AG04450 (cell line): ENCODE data around the gene LYPD4. TPM values are rescaled to one million over a fixed set of nuclear protein-coding genes. Genes with fewer than 3 reads are reported as not detected.

Experiments
- CTCF ChIA-PET: fragments of 300-600, 350-600 bp; formaldehyde crosslinking; extraction: SDS; loops from one replicate; lab custom pipeline; 2022; ENCODE audit warnings: antibody characterized with exemption, inconsistent platforms; lab: Charles Lee
- POLR2A ChIA-PET: fragments of 350-600 bp; formaldehyde crosslinking; extraction: SDS; loops from one replicate; lab custom pipeline; 2021; ENCODE audit warnings: antibody characterized with exemption, inconsistent platforms; lab: Yijun Ruan, JAX
- DNase-seq: peaks from one replicate; pipeline ENCODE4 v3.0.0-alpha.2; 2011; ENCODE audit warnings: low read depth, low spot score
- H3K27ac ChIP-seq: one replicate; pipeline ENCODE4 v1.5.1; 2012; ENCODE audit warnings: low read depth, low read length, control low read depth
- H3K27me3 ChIP-seq: one replicate; pipeline ENCODE4 v1.6.0; 2012; ENCODE audit warnings: low read length; ENCODE audit not compliant: control insufficient read depth, insufficient read depth
- H3K4me3 ChIP-seq: 2 replicates; pipeline ENCODE4 v1.5.1; 2011; ENCODE audit warnings: mild to moderate bottlenecking, low read depth, low read length, control low read depth
- H3K9me3 ChIP-seq: 2 replicates; pipeline ENCODE4 v1.5.1; 2012; ENCODE audit warnings: low read length; ENCODE audit not compliant: control insufficient read depth, insufficient read depth
- CTCF ChIP-seq: IDR thresholded peaks from 2 replicates; pipeline ENCODE4 v1.5.1; 2011; ENCODE audit warnings: low read depth, low read length, control low read depth, inconsistent platforms
- polyA plus RNA-seq: library from polyadenylated mRNA; depleted of rRNA; stranded (reverse); fragments of >200 nt; gene quantifications from 2 replicates; pipeline ENCODE4 v1.2.3, GENCODE V29; 2011

The LYPD4 gene
- polyA plus RNA-seq, 1 experiment: not detected

- H3K4me3 ChIP-seq: no peak overlapping the region
- ChIA-PET POLR2A (interaction anchor here (0.6 to 2.7 kb wide), 9 partner anchors 10 to 85 kb away, joined by 3 to 24 read pairs (median 6); partner anchors contain the start of genes ARHGEF1 and RPS19), CTCF (interaction anchor here (0.5 to 1.7 kb wide), 12 partner anchors 9 to 162 kb away, joined by 3 to 11 read pairs (median 3); partner anchors contain the start of gene ERFL)
- no peak for DNase-seq
- H3K27me3 ChIP-seq: peaks cover 12% of the 10 kb centered on the region
- TF ChIP-seq CTCF: peak; percentile 74
- H3K27ac ChIP-seq: no peak overlapping the region
- no peaks in the 10 kb centered on the region for H3K9me3 ChIP-seq
These were observed 28.5 kb upstream of the LYPD4 start for GRCh38 chr19:41872775-41873647.

GRCh38 chr19:41872384-41872774 is 27.9 kb upstream of the LYPD4 start:
- POLR2A ChIA-PET: interaction anchor here (0.5 to 2.7 kb wide), 9 partner anchors 9 to 86 kb away, joined by 3 to 24 read pairs (median 5); partner anchors contain the start of genes ARHGEF1 and RPS19

GRCh38 chr19:41871573-41872383 is 27.3 kb upstream of the LYPD4 start:
- H3K27ac ChIP-seq: peak overlapping the region; percentile 2
- no peaks in the 10 kb centered on the region for H3K9me3 ChIP-seq
- peaks cover 2% of the 10 kb centered on the region for H3K27me3 ChIP-seq
- no peak for TF ChIP-seq CTCF
- no peak overlapping the region for H3K4me3 ChIP-seq
- no peak for DNase-seq
- POLR2A ChIA-PET: interaction anchor here (0.5 to 2.7 kb wide), 6 partner anchors 11 to 79 kb away, joined by 3 to 24 read pairs (median 6); partner anchors contain the start of genes ARHGEF1 and RPS19
- CTCF ChIA-PET: interaction anchor here (1.7 kb wide), 1 partner anchor 12 kb away, joined by 8 read pairs; no protein-coding TSS in a partner anchor

More at GRCh38 chr19:41872384-41872774, 27.9 kb upstream of the LYPD4 start:
- no peak for DNase-seq
- Histone ChIP-seq H3K9me3 (no peaks in the 10 kb centered on the region), H3K27ac (no peak overlapping the region), H3K4me3 (no peak overlapping the region), H3K27me3 (peaks cover 6% of the 10 kb centered on the region)
- CTCF ChIA-PET: interaction anchor here (1.2 to 1.7 kb wide), 6 partner anchors 12 to 84 kb away, joined by 3 to 11 read pairs (median 4); no protein-coding TSS in a partner anchor
- TF ChIP-seq CTCF: no peak

GRCh38 chr19:41870401-41870873 is 26.0 kb upstream of the LYPD4 start:
- no peaks in the 10 kb centered on the region for H3K27me3 ChIP-seq
- no peak overlapping the region for H3K4me3 ChIP-seq
- CTCF ChIA-PET: interaction anchor here (0.8 kb wide), 1 partner anchor 64 kb away, joined by 3 read pairs; no protein-coding TSS in a partner anchor
- H3K27ac ChIP-seq: no peak overlapping the region
- POLR2A ChIA-PET: interaction anchor here (0.6 to 1.8 kb wide), 6 partner anchors 10 to 462 kb away, joined by 3 to 6 read pairs (median 3); partner anchors contain the start of gene RPS19
- no peak for DNase-seq
- no peak for TF ChIP-seq CTCF
- no peaks in the 10 kb centered on the region for H3K9me3 ChIP-seq
